HG03025 (cell line): ENCODE data around the gene ZNF630.
"Not testable (repeated sequence)": the region's sequence is repeated elsewhere in the genome, so short reads cannot be mapped to it uniquely, and the experiment has no call there.

Experiments used
- ATAC-seq: cut with Tn5 transposase; IDR thresholded peaks from one replicate; pipeline ENCODE4 v1.9.1; 2021; ENCODE audit warnings: mild to moderate bottlenecking, moderate library complexity; ENCODE audit not compliant: unreplicated experiment, low FRiP score

The ZNF630 gene

GRCh38 chrX:48071064-48071985 lies at the start of gene ZNF630:
ZNF630 (minus strand) TSS chrX:48071640; CDS start chrX:48066886, 4,754 bp downstream.
- peak; percentile 84 for ATAC-seq

GRCh38 chrX:48107717-48108116 lies 36.3 kb upstream of the ZNF630 start:
- no peak for ATAC-seq

GRCh38 chrX:48102874-48103374 lies 31.5 kb upstream of the ZNF630 start:
- no peak for ATAC-seq

- no peak for ATAC-seq
These were observed 30.0 kb upstream of the ZNF630 start for GRCh38 chrX:48101443-48101842.

- not testable (repeated sequence) for ATAC-seq
These were observed 21.1 kb upstream of the ZNF630 start for GRCh38 chrX:48092558-48092957.

GRCh38 chrX:48090123-48090522 lies 18.7 kb upstream of the ZNF630 start:
- ATAC-seq, result no peak

GRCh38 chrX:48086082-48086481 lies 14.6 kb upstream of the ZNF630 start:
- no peak for ATAC-seq

GRCh38 chrX:48083706-48084105 lies 12.3 kb upstream of the ZNF630 start:
- ATAC-seq, result no peak

GRCh38 chrX:48083212-48083611 lies 11.8 kb upstream of the ZNF630 start:
- no peak for ATAC-seq

- no peak for ATAC-seq
These were observed 4.9 kb upstream of the ZNF630 start for GRCh38 chrX:48076343-48076742.

GRCh38 chrX:48071986-48072605 lies 656 bp upstream of the ZNF630 start:
- no peak for ATAC-seq

- no peak for ATAC-seq
These were observed 3.1 kb downstream of the ZNF630 start for GRCh38 chrX:48068096-48068887.

- no peak for ATAC-seq
These were observed 7.2 kb downstream of the ZNF630 start for GRCh38 chrX:48064261-48064660.

- no peak for ATAC-seq
These were observed 12.2 kb downstream of the ZNF630 start for GRCh38 chrX:48059296-48059639.

GRCh38 chrX:48058621-48059295 lies 12.7 kb downstream of the ZNF630 start:
- no peak for ATAC-seq

GRCh38 chrX:48046846-48047245 lies 24.6 kb downstream of the ZNF630 start:
- no peak for ATAC-seq

GRCh38 chrX:48045410-48046311 lies 25.8 kb downstream of the ZNF630 start:
- no peak for ATAC-seq

- ATAC-seq, result no peak
These were observed 28.4 kb downstream of the ZNF630 start for GRCh38 chrX:48043056-48043455.

GRCh38 chrX:48035891-48036290 lies 35.5 kb downstream of the ZNF630 start:
- no peak for ATAC-seq
